Activated CD8-positive, alpha-beta memory T cell treated with anti-CD3 and anti-CD28 coated beads, Interleukin-2, amount 50 U/mL, for 24 hours (primary cell): ENCODE data around the gene SLC12A2.

Source experiments
- DNase-seq: peaks from one replicate; pipeline ENCODE4 v3.0.0-alpha.2; 2020; ENCODE audit errors: extremely low read depth

Gene SLC12A2

DNA sequence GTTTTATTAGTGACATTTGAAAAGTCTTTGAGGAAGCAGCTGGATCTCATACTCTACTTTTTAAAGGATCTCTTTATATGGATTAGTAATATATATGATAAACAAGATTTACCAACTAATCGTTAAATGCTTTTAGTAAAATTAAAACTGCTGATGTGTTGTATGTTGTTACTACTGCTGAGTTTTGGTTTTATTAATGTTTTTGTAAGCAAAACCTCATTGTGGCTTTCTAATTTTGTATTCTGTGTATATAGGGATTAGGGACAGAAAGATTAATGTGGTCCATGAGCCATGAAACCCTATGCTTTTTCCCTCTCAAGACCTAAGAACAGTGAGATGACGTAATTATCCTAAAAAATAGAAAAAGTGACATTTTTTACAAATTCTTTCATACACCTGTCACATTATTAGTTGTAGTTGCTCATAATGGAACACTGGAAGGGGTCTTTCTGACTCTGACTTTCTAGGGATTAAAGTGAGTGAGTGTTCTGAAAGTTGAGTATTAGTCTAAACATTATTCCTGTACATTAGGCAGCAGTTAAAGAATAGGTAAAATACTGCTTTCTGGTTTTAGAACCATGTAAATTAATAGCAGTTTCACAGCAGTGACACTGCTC is 85.9 kb downstream of the SLC12A2 start:
- no peak for DNase-seq

- no peak for DNase-seq
These were observed 88.5 kb downstream of the SLC12A2 start for GRCh38 chr5:128172102-128172501.

GRCh38 chr5:128174951-128175350 is 91.4 kb downstream of the SLC12A2 start:
- no peak for DNase-seq

- no peak for DNase-seq
These were observed 108.8 kb downstream of the SLC12A2 start for GRCh38 chr5:128192368-128192767.

DNA sequence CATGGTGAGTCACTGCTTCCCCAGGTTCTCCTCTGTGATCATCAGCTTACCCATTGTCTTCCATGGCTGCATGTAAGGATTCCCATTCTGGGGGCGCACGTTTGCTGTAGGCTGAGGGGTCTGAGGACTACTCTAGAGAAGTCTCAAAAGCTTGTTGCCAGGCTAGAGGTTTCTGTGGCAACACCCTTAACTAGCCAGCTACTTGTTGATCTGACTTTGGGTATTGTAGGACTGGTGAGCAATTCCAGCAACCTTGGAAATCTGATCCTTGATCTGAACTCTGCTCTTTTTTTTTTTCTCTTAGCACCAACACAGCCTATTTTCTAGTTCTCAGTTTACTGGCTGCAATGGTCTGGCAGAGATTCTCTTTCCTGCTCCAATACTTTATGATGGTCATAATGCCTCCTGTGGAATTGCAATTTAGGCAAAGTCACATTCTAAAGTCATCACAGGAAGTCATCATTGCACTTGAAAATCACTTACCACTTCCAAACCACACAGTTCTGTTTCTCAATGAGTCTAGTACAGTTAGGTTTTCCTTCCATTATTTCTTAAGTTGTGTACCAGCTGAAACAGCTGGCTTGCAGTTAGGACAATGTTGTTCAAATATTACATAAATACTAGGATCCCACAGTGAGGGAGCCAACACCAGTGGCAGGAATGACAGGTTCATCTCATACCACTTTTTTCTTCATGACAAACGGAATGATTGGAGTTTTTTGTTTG is 110.3 kb downstream of the SLC12A2 start:
- no peak for DNase-seq

- no peak for DNase-seq
These were observed 111.8 kb downstream of the SLC12A2 start for GRCh38 chr5:128195316-128195715.

- DNase-seq = no peak
These were observed 112.5 kb downstream of the SLC12A2 start for GRCh38 chr5:128196080-128196479.

GRCh38 chr5:128196791-128197190 is 113.2 kb downstream of the SLC12A2 start:
- no peak for DNase-seq

GRCh38 chr5:128197896-128198522 is 114.4 kb downstream of the SLC12A2 start:
- no peak for DNase-seq

DNA sequence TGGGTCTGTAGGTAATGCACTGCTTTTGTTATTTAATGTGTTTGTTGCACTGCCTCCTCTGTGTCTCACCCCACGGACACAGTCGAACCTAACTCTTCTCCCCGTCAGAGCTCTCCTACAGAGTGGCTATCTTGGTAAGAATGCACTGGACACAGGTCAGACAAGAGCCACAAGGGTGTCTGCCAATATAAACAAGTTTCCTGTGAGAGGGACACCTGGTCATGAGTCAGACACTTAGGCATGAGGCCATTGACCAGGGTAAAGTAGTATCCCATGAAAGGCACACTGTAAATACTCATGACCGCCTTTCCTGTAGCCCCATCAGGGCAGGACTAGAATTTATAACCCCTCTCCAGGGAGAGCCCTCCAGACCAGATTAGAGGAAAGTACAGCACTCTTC is 115.5 kb downstream of the SLC12A2 start:
- DNase-seq = no peak

DNA sequence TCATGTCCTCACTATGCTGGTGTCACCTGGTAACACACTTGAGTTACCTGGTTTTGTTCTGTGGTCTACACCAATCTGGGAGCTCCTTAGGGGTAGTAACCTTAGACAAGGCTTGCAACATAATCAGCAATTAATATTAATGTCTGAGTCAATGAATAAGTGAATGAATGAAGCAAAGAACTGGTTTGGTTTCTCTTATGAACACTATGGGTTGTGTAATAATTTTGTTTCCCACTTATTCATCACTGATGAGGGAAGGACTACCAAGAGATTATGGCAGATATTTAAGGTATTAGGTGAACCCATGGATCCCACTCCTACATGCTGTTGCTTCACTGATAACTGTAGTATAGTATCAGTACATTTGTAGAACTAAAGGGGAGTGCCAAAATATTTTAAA is 116.0 kb downstream of the SLC12A2 start:
- no peak for DNase-seq

GRCh38 chr5:128201065-128201926 is 117.7 kb downstream of the SLC12A2 start:
- peak; percentile 49 for DNase-seq

- DNase-seq = no peak
These were observed 118.8 kb downstream of the SLC12A2 start for GRCh38 chr5:128202320-128202719.

DNA sequence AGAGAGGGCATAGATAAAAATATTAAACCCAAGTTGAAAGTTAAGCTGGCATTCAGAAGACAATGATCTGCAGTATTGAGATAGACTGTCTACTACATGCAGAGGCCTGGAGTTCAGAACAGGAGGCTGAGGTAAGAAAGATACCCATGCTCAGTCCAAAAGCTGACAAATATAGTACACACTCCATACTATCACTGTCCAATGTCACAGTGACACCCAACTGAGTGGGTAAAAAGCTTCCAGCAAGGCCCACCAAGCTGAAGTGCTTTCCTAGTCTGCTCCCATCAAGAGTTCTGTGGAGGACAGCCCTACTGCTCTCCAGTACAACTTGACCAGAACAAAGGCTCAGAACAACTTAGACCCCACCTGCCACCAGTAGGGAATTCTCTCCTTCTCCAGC is 124.9 kb downstream of the SLC12A2 start:
- DNase-seq = no peak

GRCh38 chr5:128212191-128212806 is 128.7 kb downstream of the SLC12A2 start:
- no peak for DNase-seq

GRCh38 chr5:128213340-128213739 is 129.8 kb downstream of the SLC12A2 start:
- no peak for DNase-seq

GRCh38 chr5:128213833-128214232 is 130.3 kb downstream of the SLC12A2 start:
- no peak for DNase-seq

GRCh38 chr5:128216285-128216684 is 132.7 kb downstream of the SLC12A2 start:
- no peak for DNase-seq

DNA sequence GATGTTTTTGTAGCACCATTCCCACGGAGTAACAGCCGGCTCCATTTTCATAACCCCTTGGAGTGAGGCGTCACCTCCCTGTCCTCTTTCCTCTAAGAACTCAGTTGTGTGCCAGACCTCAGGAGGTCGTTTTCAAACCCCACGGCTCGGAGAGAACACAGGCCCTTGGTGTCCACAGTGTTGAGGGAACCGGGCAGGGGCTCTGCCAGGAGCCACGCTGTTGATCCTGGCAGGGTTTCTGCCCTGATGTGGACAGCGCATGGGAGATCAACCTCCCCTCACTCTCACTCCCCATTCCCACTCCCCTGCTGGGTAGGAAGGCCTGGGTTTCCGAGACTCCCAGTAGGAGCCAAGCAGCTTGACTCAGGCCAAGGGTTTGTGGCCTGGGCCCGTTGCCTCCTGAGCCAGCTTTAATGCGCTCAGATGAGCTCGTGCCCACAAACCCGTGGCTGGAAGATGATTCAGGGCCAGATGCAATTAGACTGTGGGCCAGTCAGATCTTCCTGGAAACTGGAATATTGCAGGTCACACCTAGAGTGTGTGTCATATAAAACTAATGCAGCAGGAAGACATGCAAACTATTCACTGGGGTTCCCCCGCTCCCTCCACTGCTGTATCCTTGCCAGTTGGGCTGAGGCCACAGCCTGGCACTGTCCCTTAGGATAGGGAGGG is 133.4 kb downstream of the SLC12A2 start:
- no peak for DNase-seq

DNA sequence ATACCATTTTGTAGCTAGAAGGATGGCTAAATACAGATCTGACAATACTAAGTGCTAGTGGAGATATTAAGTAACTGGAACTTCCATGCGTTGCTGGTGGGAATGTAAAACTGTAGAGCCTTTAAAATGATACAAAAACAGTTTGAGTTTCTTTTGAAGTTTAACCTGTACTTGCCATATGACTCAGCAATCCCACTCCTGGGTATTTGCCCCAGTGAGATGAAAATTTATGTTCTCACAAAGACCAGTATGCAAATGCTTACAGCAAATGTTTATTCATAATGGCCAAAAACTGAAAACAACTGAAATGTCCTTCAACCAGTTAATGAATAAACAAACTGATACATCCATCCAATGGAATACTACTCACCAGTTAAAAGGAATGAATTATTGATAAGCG is 137.3 kb downstream of the SLC12A2 start:
- no peak for DNase-seq

DNA sequence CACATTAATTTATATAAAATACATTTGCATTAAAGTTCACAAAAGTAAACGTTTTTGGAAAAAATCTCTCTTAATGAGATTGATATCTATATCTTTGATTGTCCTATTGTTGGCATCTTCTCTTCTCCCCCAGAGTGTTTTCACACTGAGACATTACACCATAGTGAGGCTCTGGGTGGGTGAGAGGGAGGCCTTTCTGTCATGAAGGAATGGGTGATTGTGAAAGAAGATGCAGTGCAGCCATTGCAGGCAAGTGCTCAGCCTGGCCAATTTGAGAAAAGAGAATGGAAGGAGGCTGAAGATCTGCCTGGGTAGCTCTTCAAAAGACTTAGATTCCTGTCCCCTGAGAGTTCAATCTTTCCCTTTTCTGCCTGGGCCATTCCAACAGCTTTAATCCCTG is 140.8 kb downstream of the SLC12A2 start:
- no peak for DNase-seq
